HepG2 (cell line): ENCODE results near the gene OSBPL10. TPM values are rescaled to one million over a fixed set of nuclear protein-coding genes. Genes with fewer than 3 reads are reported as not detected.

Experiments
- ATAC-seq: fragments of 200-7000 bp; cut with Tn5 transposase; 3 replicates; pipeline ENCODE4 v1.9.1; 2020; ENCODE audit warnings: mild to moderate bottlenecking, moderate library complexity
- BruUV-seq: library from RNA; stranded (reverse); fragments of 400-500 nt; replicated peaks from 2 replicates; lab custom pipeline; 2021; lab: Mats Ljungman, UMichigan
- CTCF ChIA-PET: fragments of 300-600 bp; formaldehyde crosslinking; extraction: SDS; loops from one replicate; lab custom pipeline; 2021; ENCODE audit warnings: low total read pairs, inconsistent platforms, low intra/inter-chr PET ratio; lab: Yijun Ruan, JAX
- POLR2A ChIA-PET: fragments of 350-600 bp; sonication (Branson Sonifier 250); formaldehyde crosslinking; loops from one replicate; lab custom pipeline; 2020; ENCODE audit warnings: antibody characterized with exemption, inconsistent platforms; lab: Yijun Ruan, JAX
- DNase-seq: peaks from one replicate; pipeline ENCODE4 v3.0.0-alpha.2; 2015; ENCODE audit warnings: low spot score
- FAIRE-seq: peaks from 3 replicates; lab custom pipeline; 2011; peaks lifted over from hg19 to GRCh38; lab: Jason Lieb, UNC
- H2AFZ ChIP-seq: one replicate; pipeline ENCODE4 v1.6.1; 2011; ENCODE audit warnings: low read length, inconsistent platforms
- H3K27ac ChIP-seq: fragments of 300-600 bp; 3 replicates; pipeline ENCODE4 v1.8.0; 2011; ENCODE audit warnings: mixed run types, mild to moderate bottlenecking, mixed read lengths, low read length, inconsistent platforms; ENCODE audit not compliant: insufficient read depth; ENCODE audit errors: extremely low read length
- H3K27me3 ChIP-seq, 2 experiments: fragments of 200-600 bp in 1 of 2; 2 replicates in 1 of 2; 3 replicates in 1 of 2; pipeline versions ENCODE4 v1.6.0 to v1.8.0; 2011; ENCODE audit warnings: low read length in 2 of 2, mild to moderate bottlenecking in 2 of 2, moderate library complexity in 2 of 2, inconsistent platforms in 1 of 2; ENCODE audit not compliant: insufficient read depth in 2 of 2, control insufficient read depth in 1 of 2
- H3K36me3 ChIP-seq, 2 experiments: fragments of 200-600 bp in 1 of 2; replicated peaks in 1 of 2; 2 replicates in 1 of 2; 3 replicates in 1 of 2; pipeline versions ENCODE4 v1.5.1 to v1.8.0; 2011; ENCODE audit warnings: low read length in 2 of 2, inconsistent platforms in 1 of 2; ENCODE audit not compliant: insufficient read depth in 2 of 2, control insufficient read depth in 1 of 2
- H3K4me1 ChIP-seq: 2 replicates; pipeline ENCODE4 v1.5.1; 2012; ENCODE audit warnings: low read length, inconsistent platforms; ENCODE audit not compliant: insufficient read depth
- H3K4me2 ChIP-seq: 2 replicates; pipeline ENCODE4 v1.6.0; 2011; ENCODE audit warnings: low read depth, low read length, inconsistent platforms
- H3K4me3 ChIP-seq, 3 experiments: fragments of 200-600 bp in 1 of 3; sonication (generic), shearing (Covaris generic) in 1 of 3; replicated peaks in 1 of 3; 2 replicates each; pipeline ENCODE4 v1.5.1; 2011 to 2016; ENCODE audit warnings: low read length in 3 of 3, inconsistent platforms in 2 of 3, low read depth in 2 of 3, mild to moderate bottlenecking in 2 of 3, control low read depth in 1 of 3, mixed read lengths in 1 of 3; ENCODE audit not compliant: insufficient read depth in 1 of 3
- H3K79me2 ChIP-seq: one replicate; pipeline ENCODE4 v1.6.1; 2011; ENCODE audit warnings: low read length, inconsistent platforms; ENCODE audit not compliant: insufficient read depth
- H3K9ac ChIP-seq: 2 replicates; pipeline ENCODE4 v1.6.0; 2011; ENCODE audit warnings: mild to moderate bottlenecking, low read depth, low read length, inconsistent platforms; ENCODE audit not compliant: insufficient read depth
- H3K9me3 ChIP-seq: 2 replicates; pipeline ENCODE4 v1.5.1; 2012; ENCODE audit warnings: mild to moderate bottlenecking, low read length
- H4K20me1 ChIP-seq: 2 replicates; pipeline ENCODE4 v1.6.0; 2011; ENCODE audit warnings: inconsistent platforms, mild to moderate bottlenecking, low read length, moderate library complexity; ENCODE audit not compliant: insufficient read depth
- ADNP ChIP-seq: sonication (generic); formaldehyde crosslinking; IDR thresholded peaks from 2 replicates; pipeline ENCODE4 v1.4.0; 2020; ENCODE audit warnings: missing genetic modification reagents
- CHCHD3 ChIP-seq: sonication (generic); formaldehyde crosslinking; IDR thresholded peaks from 2 replicates; pipeline ENCODE4 v1.8.0; 2022; ENCODE audit warnings: mild to moderate bottlenecking, missing genetic modification reagents, moderate library complexity
- CREB3 ChIP-seq: sonication (generic); formaldehyde crosslinking; IDR thresholded peaks from 2 replicates; pipeline ENCODE4 v1.5.0; 2020; ENCODE audit warnings: missing genetic modification reagents
- E2F2 ChIP-seq: sonication (generic); formaldehyde crosslinking; IDR thresholded peaks from 2 replicates; pipeline ENCODE4 v1.4.0; 2020; ENCODE audit warnings: missing genetic modification reagents, borderline replicate concordance
- HOXD1 ChIP-seq: sonication (generic); formaldehyde crosslinking; IDR thresholded peaks from 2 replicates; pipeline ENCODE4 v1.5.0; 2020; ENCODE audit warnings: missing genetic modification reagents
- KIAA2018 ChIP-seq: sonication (generic); formaldehyde crosslinking; IDR thresholded peaks from 2 replicates; pipeline ENCODE4 v1.5.0; 2020; ENCODE audit warnings: mild to moderate bottlenecking, missing genetic modification reagents, borderline replicate concordance
- PLSCR1 ChIP-seq: sonication (generic); formaldehyde crosslinking; IDR thresholded peaks from 2 replicates; pipeline ENCODE4 v1.5.0; 2020; ENCODE audit warnings: missing genetic modification reagents, mild to moderate bottlenecking, borderline replicate concordance
- RARG ChIP-seq: sonication (generic); formaldehyde crosslinking; IDR thresholded peaks from 2 replicates; pipeline ENCODE4 v1.4.0; 2020; ENCODE audit warnings: low read depth, mild to moderate bottlenecking, missing genetic modification reagents
- SNAPC2 ChIP-seq: sonication (generic); formaldehyde crosslinking; IDR thresholded peaks from 2 replicates; pipeline ENCODE4 v1.8.1; 2022; ENCODE audit warnings: mild to moderate bottlenecking, missing genetic modification reagents
- ZBTB39 ChIP-seq: sonication (generic); formaldehyde crosslinking; IDR thresholded peaks from 2 replicates; pipeline ENCODE4 v1.5.0; 2020; ENCODE audit warnings: missing genetic modification reagents
- ZNF274 ChIP-seq: sonication (generic); formaldehyde crosslinking; IDR thresholded peaks from 2 replicates; pipeline ENCODE4 v1.5.1; 2020; ENCODE audit warnings: mild to moderate bottlenecking, missing genetic modification reagents
- ZNF557 ChIP-seq: sonication (generic); formaldehyde crosslinking; IDR thresholded peaks from 2 replicates; pipeline ENCODE4 v1.4.0; 2020; ENCODE audit warnings: missing genetic modification reagents
- WGBS: methylation state at CpG from one replicate; pipeline ENCODE4 v1.1.6; 2017; ENCODE audit warnings: low lambda C conversion rate; 5-methylcytosine and 5-hydroxymethylcytosine counted together
- in situ Hi-C: cut with HindIII; loops from 2 replicates; pipeline ENCODE4 v1.10.0; 2017; ENCODE audit warnings: low pct_unique_long_range_greater_than_20kb; ENCODE audit not compliant: extremely low pct_ligation_motif_present
- intact Hi-C: fragments of 100-400 bp; cut with micrococcal nuclease; formaldehyde crosslinking; loops from one replicate; pipeline ENCODE4 v1.10.0; 2022; ENCODE audit not compliant: unreplicated experiment
- polyA plus RNA-seq, 8 experiments: library from polyadenylated mRNA; depleted of rRNA in 3 of 8; stranded (reverse) in 7 of 8; unstranded in 1 of 8; fragments of >200 nt; fragmentation: Illumina TruSeq in 4 of 8; extraction: Trizol in 4 of 8; gene quantifications; 2 replicates each; pipeline versions ENCODE4 v1.2.1 to v1.2.3, GENCODE V29; 2011 to 2016; ENCODE audit warnings: low read depth in 4 of 8, missing spikeins in 1 of 8, mixed read lengths in 1 of 8; ENCODE audit not compliant: insufficient read depth in 1 of 8
- total RNA-seq, 5 experiments: library from RNA; depleted of rRNA; stranded (reverse); fragments of >200 nt; fragmentation: Illumina TruSeq; extraction: Trizol; gene quantifications; 2 replicates each; pipeline ENCODE4 v1.2.3, GENCODE V29; 2016; ENCODE audit warnings: low read depth in 1 of 5

Gene OSBPL10
- total and polyA plus RNA-seq, 2 of the 13 experiments (the other 11 are each of a cell fraction or from before 2014, with no cell fraction given): 10.3 to 28.6 TPM

GRCh38 chr3:31616711-31617110, 364.4 kb downstream of the OSBPL10 start:
- Histone ChIP-seq H3K4me1 (no peaks in the 10 kb centered on the region), H2AFZ (no peak overlapping the region), H3K4me3 (no peak overlapping the region), H3K36me3 (peaks cover 3 to 17% of the 10 kb centered on the region in 2 experiments), H3K27ac (no peak overlapping the region), H4K20me1 (no peaks in the 10 kb centered on the region), H3K9me3 (no peaks in the 10 kb centered on the region), H3K9ac (no peak overlapping the region), H3K4me2 (no peak overlapping the region), H3K27me3 (no peaks in the 10 kb centered on the region), H3K79me2 (peaks cover 3% of the 10 kb centered on the region)
- DNase-seq: no peak
- FAIRE-seq: no peak
- ChIA-PET CTCF (no interaction called here), POLR2A (no interaction called here)
- WGBS: 99% methylated on average over 2 of the region's 2 CpGs
- in situ Hi-C loops (no loop called here), intact Hi-C loops (no loop called here)
- ATAC-seq: no peak
- no TSS peak for BruUV-seq
- no peak for TF ChIP-seq CREB3 (CRISPR knock-in tag)
- no peak for TF ChIP-seq PLSCR1 (CRISPR knock-in tag)
- no peak for TF ChIP-seq ZBTB39 (CRISPR knock-in tag)
- TF ChIP-seq RARG (CRISPR knock-in tag): no peak
- TF ChIP-seq ZNF274: no peak
- TF ChIP-seq SNAPC2 (CRISPR knock-in tag): no peak
- no peak for TF ChIP-seq HOXD1 (CRISPR knock-in tag)
- no peak for TF ChIP-seq ADNP (CRISPR knock-in tag)
- no peak for TF ChIP-seq ZNF557
- no peak for TF ChIP-seq CHCHD3 (CRISPR knock-in tag)
- no peak for TF ChIP-seq KIAA2018 (CRISPR knock-in tag)
- TF ChIP-seq E2F2 (CRISPR knock-in tag): no peak
